Keratinocyte (primary cell): ENCODE data around the gene CCND1. TPM values are rescaled to one million over a fixed set of nuclear protein-coding genes. Genes with fewer than 3 reads are reported as not detected.

Source experiments
- DNase-seq: peaks from one replicate; pipeline ENCODE4 v3.0.0-alpha.2; 2011; ENCODE audit warnings: low read depth, missing footprints, low spot score
- FAIRE-seq: peaks from 2 replicates; lab custom pipeline; 2011; peaks lifted over from hg19 to GRCh38; lab: Jason Lieb, UNC
- H2AFZ ChIP-seq: 2 replicates; pipeline ENCODE4 v1.6.0; 2012; ENCODE audit warnings: low read length, control low read depth, inconsistent platforms; ENCODE audit not compliant: control insufficient read depth
- H3K27ac ChIP-seq: 2 replicates; pipeline ENCODE4 v1.5.1; 2011; ENCODE audit warnings: low read length; ENCODE audit not compliant: control insufficient read depth, insufficient read depth
- H3K27me3 ChIP-seq: 3 replicates; pipeline ENCODE4 v1.6.0; 2011; ENCODE audit warnings: low read length; ENCODE audit not compliant: control insufficient read depth, insufficient read depth; ENCODE audit errors: extremely low read depth
- H3K36me3 ChIP-seq, 2 experiments: 2 replicates in 1 of 2; 3 replicates in 1 of 2; pipeline ENCODE4 v1.5.1; 2011; ENCODE audit warnings: low read length in 2 of 2, mild to moderate bottlenecking in 1 of 2; ENCODE audit not compliant: control insufficient read depth in 2 of 2, insufficient read depth in 2 of 2; ENCODE audit errors: extremely low read depth in 1 of 2
- H3K4me1 ChIP-seq: 3 replicates; pipeline ENCODE4 v1.5.1; 2011; ENCODE audit warnings: low read length; ENCODE audit not compliant: control insufficient read depth, insufficient read depth; ENCODE audit errors: extremely low read depth
- H3K4me2 ChIP-seq: 3 replicates; pipeline ENCODE4 v1.6.0; 2011; ENCODE audit warnings: low read depth, low read length; ENCODE audit not compliant: control insufficient read depth, insufficient read depth; ENCODE audit errors: extremely low read depth
- H3K4me3 ChIP-seq, 3 experiments: fragments of 200-600 bp in 1 of 3; sonication (generic) in 1 of 3; 2 replicates in 2 of 3; 3 replicates in 1 of 3; pipeline ENCODE4 v1.5.1; 2011 to 2016; ENCODE audit warnings: low read length in 3 of 3, mild to moderate bottlenecking in 3 of 3, control low read depth in 2 of 3, inconsistent platforms in 1 of 3, low read depth in 1 of 3, mixed read lengths in 1 of 3, mixed run types in 1 of 3, moderate library complexity in 1 of 3; ENCODE audit not compliant: control insufficient read depth in 2 of 3, insufficient read depth in 2 of 3; ENCODE audit errors: extremely low read depth in 1 of 3
- H3K79me2 ChIP-seq: 2 replicates; pipeline ENCODE4 v1.6.0; 2012; ENCODE audit warnings: low read length; ENCODE audit not compliant: control insufficient read depth, insufficient read depth
- H3K9ac ChIP-seq: 3 replicates; pipeline ENCODE4 v1.6.0; 2011; ENCODE audit warnings: low read length; ENCODE audit not compliant: control insufficient read depth, insufficient read depth; ENCODE audit errors: extremely low read depth
- H3K9me1 ChIP-seq: 3 replicates; pipeline ENCODE4 v1.6.0; 2011; ENCODE audit warnings: low read length; ENCODE audit not compliant: control insufficient read depth, insufficient read depth; ENCODE audit errors: extremely low read depth
- H3K9me3 ChIP-seq: 2 replicates; pipeline ENCODE4 v1.5.1; 2012; ENCODE audit warnings: low read depth, low read length; ENCODE audit not compliant: control insufficient read depth
- H4K20me1 ChIP-seq: 3 replicates; pipeline ENCODE4 v1.6.0; 2011; ENCODE audit warnings: low read length; ENCODE audit not compliant: control insufficient read depth, insufficient read depth; ENCODE audit errors: extremely low read depth
- EZH2 ChIP-seq: IDR thresholded peaks from one replicate; pipeline ENCODE4 v1.6.1; 2012; ENCODE audit warnings: inconsistent platforms, mild to moderate bottlenecking, low read length, moderate library complexity
- dilution Hi-C: fragments of 300-500 bp; cut with MboI; formaldehyde crosslinking; loops from one replicate; pipeline ENCODE4 v1.7.0; 2020; ENCODE audit warnings: low sequenced_read_pairs; ENCODE audit not compliant: extremely low pct_ligation_motif_present
- polyA plus RNA-seq, 5 experiments: library from polyadenylated mRNA; depleted of rRNA in 3 of 5; stranded (reverse) in 3 of 5; stranded (forward) in 1 of 5; unstranded in 1 of 5; fragments of >200 nt; gene quantifications; 1 replicate in 1 of 5; 2 replicates in 3 of 5; 3 replicates in 1 of 5; pipeline versions ENCODE4 v1.2.1 to v1.2.3, GENCODE V29; 2011 to 2012; ENCODE audit warnings: missing spikeins in 2 of 5, low read depth in 1 of 5, low replicate concordance in 1 of 5
- TF ChIP-seq, protein P1 (sequence below), 3 experiments: IDR thresholded peaks in 1 of 3; conservative IDR thresholded peaks in 1 of 3; optimal IDR thresholded peaks in 1 of 3; 2 replicates in 2 of 3; 3 replicates in 1 of 3; pipeline versions ENCODE3 to v1.5.1; 2011; ENCODE audit warnings: low read length in 3 of 3, mild to moderate bottlenecking in 3 of 3, moderate library complexity in 2 of 3, control low read depth in 1 of 3, inconsistent platforms in 1 of 3; ENCODE audit not compliant: insufficient read depth in 2 of 3; ENCODE audit errors: extremely low read depth in 1 of 3

The CCND1 gene
- polyA plus RNA-seq, 1 donor (not counting 4 experiments of a cell fraction or from before 2014, with no cell fraction given) = 124 TPM

DNA sequence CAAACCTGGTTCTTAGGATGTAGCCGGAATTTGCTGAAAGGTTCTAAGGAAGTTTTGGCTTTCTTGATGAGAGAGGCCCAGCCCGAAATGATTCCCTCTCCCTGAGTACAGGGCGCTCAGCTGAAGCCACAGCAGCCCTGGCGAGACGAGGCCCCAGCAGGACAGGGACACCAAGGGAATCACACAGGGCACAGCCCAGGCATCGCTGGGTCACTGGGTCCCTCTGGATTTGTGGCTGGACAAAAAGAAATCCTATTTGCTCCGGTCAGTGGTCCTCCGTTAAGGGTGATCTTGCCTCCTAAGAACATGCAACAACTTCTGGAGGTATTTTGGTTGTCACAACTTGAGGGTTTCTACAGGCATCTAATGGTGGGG is 56.5 kb downstream of the CCND1 start:
- H3K27ac ChIP-seq = no peak overlapping the region

DNA sequence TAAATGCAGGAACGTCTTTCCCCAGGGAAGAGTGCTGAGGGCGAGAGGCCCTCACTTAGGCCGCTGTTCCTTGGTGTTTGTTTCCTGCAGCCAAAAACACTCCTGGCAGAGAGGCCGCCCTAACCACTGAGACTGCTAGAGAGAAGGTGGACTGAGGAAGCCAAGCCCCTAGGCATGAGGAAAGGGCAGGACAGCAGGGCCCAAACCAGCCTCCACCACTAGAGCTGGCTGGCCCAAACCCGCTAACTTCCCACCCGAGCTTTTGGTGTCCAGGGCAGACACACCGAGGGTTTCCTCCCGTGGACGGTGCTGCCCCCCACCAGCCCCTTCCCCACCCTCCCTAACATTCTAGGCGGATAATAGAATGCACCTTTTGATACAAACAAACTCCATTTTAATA is 56.9 kb downstream of the CCND1 start:
- dilution Hi-C loops = no loop called here
- TF ChIP-seq, protein P1, sequence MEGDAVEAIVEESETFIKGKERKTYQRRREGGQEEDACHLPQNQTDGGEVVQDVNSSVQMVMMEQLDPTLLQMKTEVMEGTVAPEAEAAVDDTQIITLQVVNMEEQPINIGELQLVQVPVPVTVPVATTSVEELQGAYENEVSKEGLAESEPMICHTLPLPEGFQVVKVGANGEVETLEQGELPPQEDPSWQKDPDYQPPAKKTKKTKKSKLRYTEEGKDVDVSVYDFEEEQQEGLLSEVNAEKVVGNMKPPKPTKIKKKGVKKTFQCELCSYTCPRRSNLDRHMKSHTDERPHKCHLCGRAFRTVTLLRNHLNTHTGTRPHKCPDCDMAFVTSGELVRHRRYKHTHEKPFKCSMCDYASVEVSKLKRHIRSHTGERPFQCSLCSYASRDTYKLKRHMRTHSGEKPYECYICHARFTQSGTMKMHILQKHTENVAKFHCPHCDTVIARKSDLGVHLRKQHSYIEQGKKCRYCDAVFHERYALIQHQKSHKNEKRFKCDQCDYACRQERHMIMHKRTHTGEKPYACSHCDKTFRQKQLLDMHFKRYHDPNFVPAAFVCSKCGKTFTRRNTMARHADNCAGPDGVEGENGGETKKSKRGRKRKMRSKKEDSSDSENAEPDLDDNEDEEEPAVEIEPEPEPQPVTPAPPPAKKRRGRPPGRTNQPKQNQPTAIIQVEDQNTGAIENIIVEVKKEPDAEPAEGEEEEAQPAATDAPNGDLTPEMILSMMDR (optimal IDR thresholded peaks at IDR 0.05 in 1 of 3, IDR thresholded peaks at IDR 0.05 in 1 of 3, conservative IDR thresholded peaks at IDR 0.05 in 1 of 3; ENCODE audit: extremely low read depth in 1 of 3, insufficient read depth in 2 of 3, low read length in 3 of 3) = no peak
- TF ChIP-seq EZH2 = no peak

More for the DNA sequence above, 56.5 kb downstream of the CCND1 start:
- Histone ChIP-seq H3K27me3 (peaks cover 34% of the 10 kb centered on the region), H3K4me1 (no peaks in the 10 kb centered on the region), H4K20me1 (no peaks in the 10 kb centered on the region), H2AFZ (no peak overlapping the region), H3K36me3 (no peaks in the 10 kb centered on the region), H3K9me3 (no peaks in the 10 kb centered on the region), H3K79me2 (no peaks in the 10 kb centered on the region), H3K9ac (no peak overlapping the region), H3K9me1 (no peaks in the 10 kb centered on the region), H3K4me3 (no peak overlapping the region), H3K4me2 (no peak overlapping the region)
- no peak for TF ChIP-seq EZH2
- TF ChIP-seq, protein P1 (optimal IDR thresholded peaks at IDR 0.05 in 1 of 3, IDR thresholded peaks at IDR 0.05 in 1 of 3, conservative IDR thresholded peaks at IDR 0.05 in 1 of 3; ENCODE audit: extremely low read depth in 1 of 3, insufficient read depth in 2 of 3, low read length in 3 of 3) = no peak
- no peak for DNase-seq
- dilution Hi-C loops = no loop called here
- FAIRE-seq = no peak

More for the DNA sequence above, 56.9 kb downstream of the CCND1 start:
- Histone ChIP-seq H3K4me3 (no peak overlapping the region), H3K4me1 (no peaks in the 10 kb centered on the region), H3K9ac (no peak overlapping the region), H3K9me3 (no peaks in the 10 kb centered on the region), H4K20me1 (no peaks in the 10 kb centered on the region), H3K36me3 (no peaks in the 10 kb centered on the region), H3K27me3 (peaks cover 38% of the 10 kb centered on the region), H3K4me2 (no peak overlapping the region), H3K79me2 (no peaks in the 10 kb centered on the region), H2AFZ (no peak overlapping the region), H3K9me1 (no peaks in the 10 kb centered on the region), H3K27ac (no peak overlapping the region)
- DNase-seq (no peak), FAIRE-seq (no peak)
